ENCODE measurements around the gene PDCD1. TPM values are rescaled to one million over a fixed set of nuclear protein-coding genes. Genes with fewer than 3 reads are reported as not detected.

Gene PDCD1
- total RNA-seq, 3 donors from 2014 or later (not counting 1 experiment from before 2014, with no cell fraction given) = 0.45 TPM; not detected in 2

DNA sequence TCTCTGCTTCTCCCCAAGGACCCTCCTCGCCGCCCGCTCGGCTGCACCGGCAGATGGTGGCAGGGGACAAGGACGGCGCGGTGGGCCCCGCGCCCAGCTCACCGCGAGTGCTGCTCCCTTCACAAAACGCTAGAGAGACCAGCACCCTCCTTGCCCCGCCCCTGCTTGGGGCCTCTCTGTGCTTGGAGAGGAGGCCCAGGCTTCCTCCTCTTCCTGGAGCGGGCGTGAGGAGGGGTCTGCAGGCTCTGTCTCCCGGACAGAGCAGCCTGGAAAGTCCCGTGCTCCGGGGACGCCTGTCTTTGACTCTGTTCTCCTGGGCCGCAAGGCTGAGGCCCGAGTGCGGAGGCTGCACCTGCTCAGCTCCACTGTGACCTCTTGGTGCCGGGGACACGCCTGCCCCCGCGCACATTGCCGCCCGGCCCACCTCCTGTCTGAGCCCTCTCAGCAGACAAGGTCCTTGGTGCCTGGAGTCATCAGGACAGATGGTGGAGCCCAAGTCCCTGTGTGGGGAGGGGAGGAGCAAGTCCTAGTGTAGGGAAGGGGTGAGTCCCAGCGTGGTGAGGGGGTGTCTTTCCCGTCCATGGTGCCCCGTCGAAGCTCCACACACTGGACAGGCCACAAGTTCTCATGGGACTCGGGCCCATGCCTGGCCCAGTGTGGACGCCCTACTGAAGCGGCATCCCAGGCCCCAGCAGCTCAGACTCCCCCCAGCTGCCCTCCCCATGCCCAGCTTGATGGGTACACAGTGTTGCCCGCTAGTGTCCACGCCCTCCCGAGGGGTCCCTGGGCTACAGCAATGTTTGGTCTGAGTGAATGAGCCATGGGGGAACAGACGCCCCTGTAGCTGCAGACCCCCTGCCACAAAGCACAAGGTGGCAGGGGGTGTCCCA lies 44.7 kb upstream of the PDCD1 start:
- intact Hi-C loops (cut with micrococcal nuclease) = no loop called here
- Histone ChIP-seq H3K36me3 (ENCODE audit: control insufficient read depth, insufficient read depth, low read length) (no peaks in the 10 kb centered on the region), H3K27me3 (ENCODE audit: control insufficient read depth, insufficient read depth, low read length) (no peaks in the 10 kb centered on the region), H3K27ac (ENCODE audit: low read length) (no peak overlapping the region), H3K4me1 (ENCODE audit: control insufficient read depth, insufficient read depth, low read length) (peaks cover 11% of the 10 kb centered on the region), H3K4me3 (ENCODE audit: low read length) (no peak overlapping the region), H3K9me3 (ENCODE audit: control insufficient read depth, insufficient read depth, low read length) (no peaks in the 10 kb centered on the region)
- H3K27ac Mint-ChIP-seq = no peak overlapping the region
- TF ChIP-seq, protein P1, sequence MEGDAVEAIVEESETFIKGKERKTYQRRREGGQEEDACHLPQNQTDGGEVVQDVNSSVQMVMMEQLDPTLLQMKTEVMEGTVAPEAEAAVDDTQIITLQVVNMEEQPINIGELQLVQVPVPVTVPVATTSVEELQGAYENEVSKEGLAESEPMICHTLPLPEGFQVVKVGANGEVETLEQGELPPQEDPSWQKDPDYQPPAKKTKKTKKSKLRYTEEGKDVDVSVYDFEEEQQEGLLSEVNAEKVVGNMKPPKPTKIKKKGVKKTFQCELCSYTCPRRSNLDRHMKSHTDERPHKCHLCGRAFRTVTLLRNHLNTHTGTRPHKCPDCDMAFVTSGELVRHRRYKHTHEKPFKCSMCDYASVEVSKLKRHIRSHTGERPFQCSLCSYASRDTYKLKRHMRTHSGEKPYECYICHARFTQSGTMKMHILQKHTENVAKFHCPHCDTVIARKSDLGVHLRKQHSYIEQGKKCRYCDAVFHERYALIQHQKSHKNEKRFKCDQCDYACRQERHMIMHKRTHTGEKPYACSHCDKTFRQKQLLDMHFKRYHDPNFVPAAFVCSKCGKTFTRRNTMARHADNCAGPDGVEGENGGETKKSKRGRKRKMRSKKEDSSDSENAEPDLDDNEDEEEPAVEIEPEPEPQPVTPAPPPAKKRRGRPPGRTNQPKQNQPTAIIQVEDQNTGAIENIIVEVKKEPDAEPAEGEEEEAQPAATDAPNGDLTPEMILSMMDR (IDR thresholded peaks at IDR 0.05) = no peak
- DNase-seq (peak in 1 of 2 donors; percentile 15), ATAC-seq (no peak)
- H3K27me3 Mint-ChIP-seq (ENCODE audit: low read depth in 2 of 2) = peaks cover 0 to 2% of the 10 kb centered on the region in 2 donors
- H3K9me3 Mint-ChIP-seq = no peaks in the 10 kb centered on the region
- WGBS (ENCODE audit: insufficient coverage) = 96% methylated on average over 40 of the region's 40 CpGs
- H3K4me3 Mint-ChIP-seq = no peak overlapping the region
- H3K36me3 Mint-ChIP-seq = no peaks in the 10 kb centered on the region
- no peaks in the 10 kb centered on the region for H3K4me1 Mint-ChIP-seq

GRCh38 chr2:241902357-241902991 lies 43.8 kb upstream of the PDCD1 start:
- Mint-ChIP-seq H3K4me3 (no peak overlapping the region), H3K36me3 (no peaks in the 10 kb centered on the region), H3K27me3 (ENCODE audit: low read depth in 2 of 2) (peaks cover 0 to 2% of the 10 kb centered on the region in 2 donors), H3K9me3 (no peaks in the 10 kb centered on the region), H3K4me1 (no peaks in the 10 kb centered on the region), H3K27ac (no peak overlapping the region)
- intact Hi-C loops (cut with micrococcal nuclease) = no loop called here
- 86% methylated on average over 45 of the region's 48 CpGs for WGBS (ENCODE audit: insufficient coverage)
- peak in 1 of 2 donors; percentile 12 for DNase-seq
- no peaks in the 10 kb centered on the region for H3K9me3 ChIP-seq (ENCODE audit: control insufficient read depth, insufficient read depth, low read length)
- peak in 1 of 3 donors; percentile 8 for ATAC-seq
- no peaks in the 10 kb centered on the region for H3K36me3 ChIP-seq (ENCODE audit: control insufficient read depth, insufficient read depth, low read length)
- TF ChIP-seq, protein P1 (IDR thresholded peaks at IDR 0.05) = no peak
- no peak overlapping the region for H3K27ac ChIP-seq (ENCODE audit: low read length)
- H3K4me3 ChIP-seq (ENCODE audit: low read length) = no peak overlapping the region
- peaks cover 11% of the 10 kb centered on the region for H3K4me1 ChIP-seq (ENCODE audit: control insufficient read depth, insufficient read depth, low read length)
- no peaks in the 10 kb centered on the region for H3K27me3 ChIP-seq (ENCODE audit: control insufficient read depth, insufficient read depth, low read length)

DNA sequence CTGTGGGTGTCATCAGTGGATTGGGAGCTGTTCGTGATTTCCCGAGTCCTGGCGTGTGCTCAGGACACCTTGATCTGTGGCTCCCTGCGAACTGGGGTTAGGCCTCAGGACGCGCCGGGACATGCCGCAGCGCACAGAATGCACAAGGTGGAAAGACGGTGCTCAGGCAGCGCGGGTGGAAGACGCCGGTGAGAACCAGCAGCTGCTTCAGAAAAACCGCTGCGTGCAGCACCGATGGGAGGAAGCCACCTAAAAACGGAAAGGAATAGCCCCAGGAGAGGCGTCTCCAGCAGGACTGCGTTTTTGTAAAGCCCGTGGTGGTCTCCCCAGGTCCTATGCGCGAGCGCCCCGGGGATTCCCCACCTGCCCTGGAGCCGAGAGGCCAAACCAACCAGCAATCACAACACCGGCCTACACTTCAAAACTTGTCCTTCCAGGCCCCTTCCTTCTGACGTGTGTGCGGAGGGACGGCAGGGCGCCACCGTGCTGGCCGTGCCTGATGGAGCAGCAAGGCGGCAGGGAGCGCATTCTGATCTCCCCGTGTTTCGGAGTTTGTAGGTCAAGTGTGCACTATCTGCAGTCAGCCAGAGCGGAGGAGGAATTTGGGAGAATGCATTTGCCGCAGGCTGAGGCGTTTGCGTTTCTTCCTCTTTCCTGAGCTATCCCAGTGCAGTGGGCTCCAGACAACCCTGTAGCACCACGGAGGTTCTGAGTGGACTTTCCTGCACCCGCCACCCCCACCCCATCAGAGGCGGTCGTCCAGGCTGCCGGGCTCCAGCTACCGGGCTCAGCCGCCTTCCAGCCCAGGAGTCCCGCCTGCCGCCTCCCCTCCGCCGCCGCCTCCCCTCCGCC lies 43.0 kb upstream of the PDCD1 start:
- no peak for ATAC-seq

More for the DNA sequence above, 43.0 kb upstream of the PDCD1 start:
- Mint-ChIP-seq H3K9me3 (no peaks in the 10 kb centered on the region), H3K27me3 (ENCODE audit: low read depth in 2 of 2) (peaks cover 0 to 2% of the 10 kb centered on the region in 2 donors), H3K4me3 (no peak overlapping the region), H3K4me1 (no peaks in the 10 kb centered on the region), H3K27ac (no peak overlapping the region), H3K36me3 (no peaks in the 10 kb centered on the region)
- Histone ChIP-seq H3K27ac (ENCODE audit: low read length) (no peak overlapping the region), H3K36me3 (ENCODE audit: control insufficient read depth, insufficient read depth, low read length) (no peaks in the 10 kb centered on the region), H3K4me3 (ENCODE audit: low read length) (no peak overlapping the region), H3K4me1 (ENCODE audit: control insufficient read depth, insufficient read depth, low read length) (peaks cover 11% of the 10 kb centered on the region), H3K9me3 (ENCODE audit: control insufficient read depth, insufficient read depth, low read length) (no peaks in the 10 kb centered on the region), H3K27me3 (ENCODE audit: control insufficient read depth, insufficient read depth, low read length) (no peaks in the 10 kb centered on the region)
- DNase-seq = peak in 1 of 2 donors; percentile 5
- intact Hi-C loops (cut with micrococcal nuclease) = no loop called here
- TF ChIP-seq, protein P1 (IDR thresholded peaks at IDR 0.05) = no peak
- WGBS (ENCODE audit: insufficient coverage) = 77% methylated on average over 48 of the region's 54 CpGs
